Hepatocyte (in vitro differentiated cells): Measurements from ENCODE around the gene LURAP1L.

Experiments used
- EZH2 ChIP-seq: fragments of 200-600 bp; sonication (generic); IDR thresholded peaks from 2 replicates; pipeline ENCODE4 v1.6.1; 2016; ENCODE audit warnings: antibody characterized with exemption, mild to moderate bottlenecking, borderline replicate concordance
- TF ChIP-seq, protein P1 (sequence below): fragments of 200-600 bp; sonication (generic); IDR thresholded peaks from 2 replicates; pipeline ENCODE4 v1.5.1; 2016; ENCODE audit warnings: antibody characterized with exemption, mild to moderate bottlenecking; ENCODE audit not compliant: poor library complexity

DNA sequence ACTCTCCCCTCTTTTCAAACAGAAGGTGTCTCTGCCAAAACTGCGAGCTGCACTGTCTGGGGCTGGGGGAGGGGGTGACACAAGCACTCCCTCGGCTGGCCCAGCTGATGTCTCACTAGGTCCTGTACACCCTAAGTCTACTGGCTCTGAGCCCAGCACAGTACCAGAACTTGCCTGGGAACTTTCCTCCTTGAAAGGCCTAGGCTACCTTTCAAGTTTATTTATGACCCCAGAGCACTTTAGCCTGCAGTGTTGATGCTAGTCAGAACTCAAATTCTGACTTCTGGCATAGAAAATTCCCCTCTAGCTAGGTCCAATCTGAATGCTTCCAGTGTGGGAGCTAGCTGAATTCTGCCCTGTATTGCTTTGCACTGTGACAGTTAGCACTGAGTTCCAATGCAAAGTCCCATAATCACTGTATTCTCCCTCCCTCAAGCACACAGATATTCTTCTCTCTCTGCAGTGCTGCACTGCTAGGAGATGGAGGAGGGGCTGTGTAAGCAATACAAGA, 10.5 kb downstream of the LURAP1L start:
- TF ChIP-seq, protein P1, sequence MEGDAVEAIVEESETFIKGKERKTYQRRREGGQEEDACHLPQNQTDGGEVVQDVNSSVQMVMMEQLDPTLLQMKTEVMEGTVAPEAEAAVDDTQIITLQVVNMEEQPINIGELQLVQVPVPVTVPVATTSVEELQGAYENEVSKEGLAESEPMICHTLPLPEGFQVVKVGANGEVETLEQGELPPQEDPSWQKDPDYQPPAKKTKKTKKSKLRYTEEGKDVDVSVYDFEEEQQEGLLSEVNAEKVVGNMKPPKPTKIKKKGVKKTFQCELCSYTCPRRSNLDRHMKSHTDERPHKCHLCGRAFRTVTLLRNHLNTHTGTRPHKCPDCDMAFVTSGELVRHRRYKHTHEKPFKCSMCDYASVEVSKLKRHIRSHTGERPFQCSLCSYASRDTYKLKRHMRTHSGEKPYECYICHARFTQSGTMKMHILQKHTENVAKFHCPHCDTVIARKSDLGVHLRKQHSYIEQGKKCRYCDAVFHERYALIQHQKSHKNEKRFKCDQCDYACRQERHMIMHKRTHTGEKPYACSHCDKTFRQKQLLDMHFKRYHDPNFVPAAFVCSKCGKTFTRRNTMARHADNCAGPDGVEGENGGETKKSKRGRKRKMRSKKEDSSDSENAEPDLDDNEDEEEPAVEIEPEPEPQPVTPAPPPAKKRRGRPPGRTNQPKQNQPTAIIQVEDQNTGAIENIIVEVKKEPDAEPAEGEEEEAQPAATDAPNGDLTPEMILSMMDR: no peak
- TF ChIP-seq EZH2: no peak
